Erythroblast (primary cell): ENCODE data around the gene CLSTN1.

Experiments
- GATA1 ChIP-seq: IDR thresholded peaks from 2 replicates; pipeline ENCODE4 v1.6.1; 2011; ENCODE audit warnings: low read depth, mild to moderate bottlenecking, control low read depth, low read length, moderate library complexity
- POLR2A ChIP-seq: IDR thresholded peaks from 2 replicates; pipeline ENCODE4 v1.6.1; 2011; ENCODE audit warnings: mild to moderate bottlenecking, low read length

GRCh38 chr1:9784508-9785133, 39.1 kb downstream of the CLSTN1 start:
- no peak for TF ChIP-seq POLR2A
- TF ChIP-seq GATA1, result no peak
